ENCODE results near the gene MED12L. TPM values are rescaled to one million over a fixed set of nuclear protein-coding genes. Genes with fewer than 3 reads are reported as not detected.

MED12L gene
- total RNA-seq, 2 experiments from 2014 or later = 12.6 to 32.7 TPM

DNA sequence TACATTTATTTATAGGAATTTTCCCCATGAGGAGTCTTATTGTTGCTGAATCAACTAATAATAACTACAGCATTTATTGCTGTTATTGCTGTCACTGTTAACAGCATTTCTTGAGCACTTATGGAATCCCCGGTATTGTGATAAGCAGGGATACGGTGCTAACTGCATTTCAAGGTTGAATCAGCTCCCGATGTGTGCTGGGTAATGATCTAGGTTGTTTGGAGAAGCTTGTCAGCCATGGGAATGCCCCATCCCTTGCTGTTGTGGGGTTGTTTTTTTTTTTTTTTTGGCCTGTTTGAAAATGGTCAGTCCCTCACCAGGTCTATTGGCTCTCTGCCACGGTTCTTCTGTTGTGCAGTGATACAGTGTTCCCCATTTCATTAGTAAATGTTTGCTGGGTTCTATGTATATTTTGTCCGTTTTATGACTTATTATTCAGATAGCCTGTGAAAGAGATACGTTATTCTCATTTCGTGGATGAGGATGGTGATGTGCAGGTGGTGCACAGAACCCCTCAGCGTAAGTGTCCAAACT, 48.5 kb downstream of the MED12L start:
- Histone ChIP-seq H3K36me3 (ENCODE audit: insufficient read depth, low read length) (peaks cover 8% of the 10 kb centered on the region), H3K4me3 (ENCODE audit: low read depth, low read length, poor library complexity, severe bottlenecking) (no peak overlapping the region), H3K79me2 (ENCODE audit: insufficient read depth, low read depth, low read length) (no peaks in the 10 kb centered on the region), H3K4me1 (ENCODE audit: insufficient read depth, low read length, poor library complexity, severe bottlenecking) (no peaks in the 10 kb centered on the region), H3K4me2 (ENCODE audit: low read length) (no peak overlapping the region), H3K27ac (ENCODE audit: low read depth, low read length, poor library complexity, severe bottlenecking) (no peak overlapping the region), H4K20me1 (ENCODE audit: insufficient read depth, low read length) (no peaks in the 10 kb centered on the region), H3K9me3 (ENCODE audit: low read length) (no peaks in the 10 kb centered on the region), H3K9me2 (ENCODE audit: insufficient read depth, low read length) (no peaks in the 10 kb centered on the region), H2AFZ (ENCODE audit: low read length) (no peak overlapping the region)
- TF ChIP-seq EZH2phosphoT487 (IDR thresholded peaks at IDR 0.05; ENCODE audit: borderline replicate concordance, low read depth, low read length) = no peak
- TF ChIP-seq, protein P1, sequence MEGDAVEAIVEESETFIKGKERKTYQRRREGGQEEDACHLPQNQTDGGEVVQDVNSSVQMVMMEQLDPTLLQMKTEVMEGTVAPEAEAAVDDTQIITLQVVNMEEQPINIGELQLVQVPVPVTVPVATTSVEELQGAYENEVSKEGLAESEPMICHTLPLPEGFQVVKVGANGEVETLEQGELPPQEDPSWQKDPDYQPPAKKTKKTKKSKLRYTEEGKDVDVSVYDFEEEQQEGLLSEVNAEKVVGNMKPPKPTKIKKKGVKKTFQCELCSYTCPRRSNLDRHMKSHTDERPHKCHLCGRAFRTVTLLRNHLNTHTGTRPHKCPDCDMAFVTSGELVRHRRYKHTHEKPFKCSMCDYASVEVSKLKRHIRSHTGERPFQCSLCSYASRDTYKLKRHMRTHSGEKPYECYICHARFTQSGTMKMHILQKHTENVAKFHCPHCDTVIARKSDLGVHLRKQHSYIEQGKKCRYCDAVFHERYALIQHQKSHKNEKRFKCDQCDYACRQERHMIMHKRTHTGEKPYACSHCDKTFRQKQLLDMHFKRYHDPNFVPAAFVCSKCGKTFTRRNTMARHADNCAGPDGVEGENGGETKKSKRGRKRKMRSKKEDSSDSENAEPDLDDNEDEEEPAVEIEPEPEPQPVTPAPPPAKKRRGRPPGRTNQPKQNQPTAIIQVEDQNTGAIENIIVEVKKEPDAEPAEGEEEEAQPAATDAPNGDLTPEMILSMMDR (conservative IDR thresholded peaks at IDR 0.05; ENCODE audit: low read length) = no peak
- ChIA-PET POLR2A (interaction anchor here (0.7 kb wide), 2 partner anchors 12 to 40 kb away, joined by 3 read pairs; no protein-coding TSS in a partner anchor), CTCF (ENCODE audit: unreplicated experiment) (no interaction called here)
- no peak for DNase-seq (ENCODE audit: low spot score)
- intact Hi-C loops (cut with micrococcal nuclease; ENCODE audit: unreplicated experiment) = no loop called here
- BruUV-seq (replicated peaks) = no TSS peak

DNA sequence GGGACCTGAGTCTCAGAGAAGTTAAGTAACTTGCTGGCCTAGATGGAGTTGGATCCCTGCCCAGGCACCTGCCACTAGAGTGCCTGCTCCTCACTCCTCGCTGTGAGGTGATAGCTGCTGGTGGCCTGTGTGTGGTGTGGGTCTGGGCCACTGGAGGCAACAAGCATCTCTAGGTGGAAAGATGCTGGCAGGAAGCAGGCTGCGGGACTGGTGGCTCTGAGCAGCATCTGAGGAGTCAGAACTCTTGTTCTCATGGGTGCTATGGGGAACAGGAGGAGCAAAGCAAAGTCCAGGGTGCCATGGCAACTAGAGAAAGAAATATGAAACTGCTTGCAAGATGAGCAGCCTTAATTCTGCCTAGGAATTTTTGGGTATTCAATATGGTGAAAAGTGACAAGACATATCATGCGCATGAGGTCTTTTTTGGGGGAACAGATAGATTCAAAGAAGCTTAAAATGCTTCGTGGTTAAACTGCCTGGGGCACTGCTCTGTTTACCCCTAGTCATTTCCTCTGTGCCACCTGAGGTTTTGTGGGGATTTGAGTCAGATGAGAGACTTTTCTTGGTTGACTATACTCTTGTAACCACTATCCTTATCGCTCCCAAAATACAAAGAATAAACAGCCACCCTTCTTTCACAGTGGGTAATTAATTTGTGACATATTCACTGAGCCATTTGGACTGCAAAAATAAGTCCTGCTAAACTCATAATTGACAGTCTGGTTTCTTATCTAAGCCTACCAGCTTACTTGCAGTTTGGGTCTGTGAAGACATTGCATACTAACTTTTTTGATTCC, 50.3 kb downstream of the MED12L start:
- no peaks in the 10 kb centered on the region for H3K9me2 ChIP-seq (ENCODE audit: insufficient read depth, low read length)
- no peaks in the 10 kb centered on the region for H3K79me2 ChIP-seq (ENCODE audit: insufficient read depth, low read depth, low read length)
- no peaks in the 10 kb centered on the region for H4K20me1 ChIP-seq (ENCODE audit: insufficient read depth, low read length)
- TF ChIP-seq, protein P1 (conservative IDR thresholded peaks at IDR 0.05; ENCODE audit: low read length) = no peak
- no peak for TF ChIP-seq EZH2phosphoT487 (IDR thresholded peaks at IDR 0.05; ENCODE audit: borderline replicate concordance, low read depth, low read length)
- CTCF ChIA-PET (ENCODE audit: unreplicated experiment) = no interaction called here
- POLR2A ChIA-PET = no interaction called here
- no peak for DNase-seq (ENCODE audit: low spot score)
- no peak overlapping the region for H3K4me2 ChIP-seq (ENCODE audit: low read length)
- no peaks in the 10 kb centered on the region for H3K9me3 ChIP-seq (ENCODE audit: low read length)
- H3K4me1 ChIP-seq (ENCODE audit: insufficient read depth, low read length, poor library complexity, severe bottlenecking) = no peaks in the 10 kb centered on the region
- no peak overlapping the region for H3K27ac ChIP-seq (ENCODE audit: low read depth, low read length, poor library complexity, severe bottlenecking)
- no peak overlapping the region for H3K4me3 ChIP-seq (ENCODE audit: low read depth, low read length, poor library complexity, severe bottlenecking)
- no TSS peak for BruUV-seq (replicated peaks)
- 0 out of 2 replicates have a peak, but pooled peaks cover 2% of the 10 kb centered on the region for H3K36me3 ChIP-seq (ENCODE audit: insufficient read depth, low read length)
- intact Hi-C loops (cut with micrococcal nuclease; ENCODE audit: unreplicated experiment) = no loop called here
- H2AFZ ChIP-seq (ENCODE audit: low read length) = no peak overlapping the region

DNA sequence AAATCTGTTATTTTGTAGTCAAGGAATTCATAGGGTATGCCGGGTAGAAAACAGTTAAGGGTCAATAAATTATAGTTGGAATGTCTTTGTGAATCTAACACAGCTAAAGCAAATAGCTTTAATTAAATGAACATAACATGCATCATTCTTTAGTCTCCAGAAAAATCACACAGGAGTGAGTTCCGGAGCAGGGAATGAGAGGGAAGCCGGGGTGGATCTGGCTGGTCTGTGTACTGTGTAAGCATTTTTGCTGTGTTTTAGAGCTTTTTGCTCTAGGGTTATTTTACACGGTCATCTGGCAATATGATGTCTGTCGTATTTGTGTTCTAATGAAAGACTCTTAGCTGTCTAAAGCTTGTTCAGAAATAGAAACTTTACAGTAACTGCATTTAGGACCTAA, 57.5 kb downstream of the MED12L start:
- POLR2A ChIA-PET = interaction anchor here (0.5 to 2.2 kb wide), 11 partner anchors 16 to 679 kb away, joined by 3 to 14 read pairs (median 4); partner anchors contain the start of gene MED12L
- DNase-seq (ENCODE audit: low spot score) = no peak
- intact Hi-C loops (cut with micrococcal nuclease; ENCODE audit: unreplicated experiment) = loop anchor here (10.0 kb wide), 1 partner anchor 608 kb away; no protein-coding TSS in a partner anchor

More for the DNA sequence above, 57.5 kb downstream of the MED12L start:
- Histone ChIP-seq H3K27ac (ENCODE audit: low read depth, low read length, poor library complexity, severe bottlenecking) (no peak overlapping the region), H3K9me2 (ENCODE audit: insufficient read depth, low read length) (no peaks in the 10 kb centered on the region), H3K4me2 (ENCODE audit: low read length) (no peak overlapping the region), H3K4me3 (ENCODE audit: low read depth, low read length, poor library complexity, severe bottlenecking) (no peak overlapping the region), H4K20me1 (ENCODE audit: insufficient read depth, low read length) (peaks cover 3% of the 10 kb centered on the region; the same call in 1 of the 2 replicates), H2AFZ (ENCODE audit: low read length) (no peak overlapping the region), H3K9me3 (ENCODE audit: low read length) (no peaks in the 10 kb centered on the region), H3K36me3 (ENCODE audit: insufficient read depth, low read length) (no peaks in the 10 kb centered on the region), H3K79me2 (ENCODE audit: insufficient read depth, low read depth, low read length) (no peaks in the 10 kb centered on the region), H3K4me1 (ENCODE audit: insufficient read depth, low read length, poor library complexity, severe bottlenecking) (peaks cover 12% of the 10 kb centered on the region)
- no TSS peak for BruUV-seq (replicated peaks)
- TF ChIP-seq, protein P1 (conservative IDR thresholded peaks at IDR 0.05; ENCODE audit: low read length) = no peak
- no peak for TF ChIP-seq EZH2phosphoT487 (IDR thresholded peaks at IDR 0.05; ENCODE audit: borderline replicate concordance, low read depth, low read length)
- CTCF ChIA-PET (ENCODE audit: unreplicated experiment) = interaction anchor here (0.6 kb wide), 1 partner anchor 57 kb away, joined by 4 read pairs; the partner anchor contains the start of gene MED12L

All from OCI-LY7 (cell line).